Astrocyte (in vitro differentiated cells and primary cell): Measurements from ENCODE around the gene CLTC. TPM values are rescaled to one million over a fixed set of nuclear protein-coding genes. Genes with fewer than 3 reads are reported as not detected.

Source experiments
- DNase-seq: peaks from one replicate; pipeline ENCODE4 v3.0.0-alpha.2; 2010; ENCODE audit warnings: low read depth
- FAIRE-seq: peaks from 2 replicates; lab custom pipeline; 2011; peaks lifted over from hg19 to GRCh38; lab: Jason Lieb, UNC
- H2AFZ ChIP-seq: 2 replicates; pipeline ENCODE4 v1.6.0; 2012; ENCODE audit warnings: low read depth, low read length, inconsistent platforms
- H3K27ac ChIP-seq: 2 replicates; pipeline ENCODE4 v1.5.1; 2011; ENCODE audit warnings: low read depth, low read length, inconsistent platforms
- H3K27me3 ChIP-seq: 2 replicates; pipeline ENCODE4 v1.6.0; 2011; ENCODE audit warnings: low read length, inconsistent platforms; ENCODE audit not compliant: insufficient read depth
- H3K36me3 ChIP-seq: 2 replicates; pipeline ENCODE4 v1.5.1; 2011; ENCODE audit warnings: low read length, inconsistent platforms; ENCODE audit not compliant: insufficient read depth
- H3K4me1 ChIP-seq: 2 replicates; pipeline ENCODE4 v1.5.1; 2011; ENCODE audit warnings: low read length, inconsistent platforms; ENCODE audit not compliant: insufficient read depth
- H3K4me2 ChIP-seq: 2 replicates; pipeline ENCODE4 v1.6.0; 2012; ENCODE audit warnings: low read length, inconsistent platforms
- H3K4me3 ChIP-seq: 2 replicates; pipeline ENCODE4 v1.5.1; 2011; ENCODE audit warnings: low read depth, mild to moderate bottlenecking, low read length, inconsistent platforms; ENCODE audit not compliant: insufficient read depth
- H3K79me2 ChIP-seq: 2 replicates; pipeline ENCODE4 v1.6.0; 2012; ENCODE audit warnings: mild to moderate bottlenecking, low read length, inconsistent platforms; ENCODE audit not compliant: insufficient read depth
- H3K9ac ChIP-seq: 2 replicates; pipeline ENCODE4 v1.6.0; 2012; ENCODE audit warnings: mild to moderate bottlenecking, low read length, inconsistent platforms
- H3K9me3 ChIP-seq: 2 replicates; pipeline ENCODE4 v1.5.1; 2012; ENCODE audit warnings: low read depth, mild to moderate bottlenecking, low read length, inconsistent platforms; ENCODE audit not compliant: insufficient read depth
- H4K20me1 ChIP-seq: 2 replicates; pipeline ENCODE4 v1.6.0; 2012; ENCODE audit warnings: low read length, inconsistent platforms; ENCODE audit not compliant: insufficient read depth
- H3K27ac Mint-ChIP-seq: one replicate; pipeline ENCODE4 v1.8.0; 2021; ENCODE audit warnings: mild to moderate bottlenecking, mixed read lengths; ENCODE audit not compliant: unreplicated experiment
- H3K27me3 Mint-ChIP-seq: one replicate; pipeline ENCODE4 v1.8.0; 2021; ENCODE audit warnings: low read depth, mixed read lengths; ENCODE audit not compliant: unreplicated experiment
- H3K36me3 Mint-ChIP-seq: one replicate; pipeline ENCODE4 v1.8.0; 2021; ENCODE audit warnings: low read depth, mixed read lengths; ENCODE audit not compliant: unreplicated experiment
- H3K4me1 Mint-ChIP-seq: one replicate; pipeline ENCODE4 v1.8.0; 2021; ENCODE audit warnings: low read depth, mixed read lengths; ENCODE audit not compliant: unreplicated experiment
- H3K4me3 Mint-ChIP-seq: one replicate; pipeline ENCODE4 v1.8.0; 2021; ENCODE audit warnings: mild to moderate bottlenecking, moderate library complexity, mixed read lengths; ENCODE audit not compliant: unreplicated experiment
- H3K9me3 Mint-ChIP-seq: one replicate; pipeline ENCODE4 v1.8.0; 2021; ENCODE audit warnings: mild to moderate bottlenecking, mixed read lengths; ENCODE audit not compliant: unreplicated experiment
- CTCF ChIP-seq: IDR thresholded peaks from 2 replicates; pipeline ENCODE4 v1.5.1; 2011; ENCODE audit warnings: low read depth, mild to moderate bottlenecking, inconsistent platforms, low read length, moderate library complexity; ENCODE audit not compliant: insufficient read depth
- EZH2 ChIP-seq: IDR thresholded peaks from 2 replicates; pipeline ENCODE4 v1.6.1; 2012; ENCODE audit warnings: mild to moderate bottlenecking, low read length, inconsistent platforms; ENCODE audit not compliant: insufficient read depth
- total RNA-seq: library from RNA; stranded (reverse); gene quantifications from 2 replicates; pipeline ENCODE4 v1.2.1, GENCODE V29; 2021

The CLTC gene
- total RNA-seq, 1 donor from 2014 or later = 391 TPM

GRCh38 chr17:59626756-59627155 lies 7.1 kb downstream of the CLTC start:
- Histone ChIP-seq H3K36me3 (no peaks in the 10 kb centered on the region), H3K9me3 (no peaks in the 10 kb centered on the region), H3K27me3 (no peaks in the 10 kb centered on the region), H3K27ac (no peak overlapping the region), H3K4me2 (peak overlapping the region; percentile 30), H2AFZ (no peak overlapping the region), H3K9ac (no peak overlapping the region), H3K4me3 (no peak overlapping the region), H3K4me1 (peaks cover 12% of the 10 kb centered on the region), H3K79me2 (peaks cover 100% of the 10 kb centered on the region), H4K20me1 (peaks cover 100% of the 10 kb centered on the region)
- TF ChIP-seq CTCF (no peak), EZH2 (no peak)
- Mint-ChIP-seq H3K27ac (no peak overlapping the region), H3K9me3 (no peaks in the 10 kb centered on the region), H3K4me1 (peaks cover 34% of the 10 kb centered on the region), H3K36me3 (peaks cover 3% of the 10 kb centered on the region), H3K4me3 (no peak overlapping the region), H3K27me3 (no peaks in the 10 kb centered on the region)
- FAIRE-seq (no peak), DNase-seq (no peak)

GRCh38 chr17:59627274-59627673 lies 7.6 kb downstream of the CLTC start:
- no peaks in the 10 kb centered on the region for H3K27me3 ChIP-seq
- no peak overlapping the region for H3K27ac ChIP-seq
- H3K4me3 Mint-ChIP-seq = no peak overlapping the region
- no peak overlapping the region for H3K27ac Mint-ChIP-seq
- no peak overlapping the region for H3K9ac ChIP-seq
- no peak for DNase-seq
- no peak overlapping the region for H3K4me3 ChIP-seq
- H3K27me3 Mint-ChIP-seq = no peaks in the 10 kb centered on the region
- no peak for FAIRE-seq
- TF ChIP-seq CTCF (no peak), EZH2 (no peak)
- peaks cover 100% of the 10 kb centered on the region for H3K79me2 ChIP-seq
- H3K9me3 Mint-ChIP-seq = no peaks in the 10 kb centered on the region
- no peaks in the 10 kb centered on the region for H3K36me3 ChIP-seq
- H3K36me3 Mint-ChIP-seq = peaks cover 3% of the 10 kb centered on the region
- H3K9me3 ChIP-seq = no peaks in the 10 kb centered on the region
- H3K4me1 ChIP-seq = peaks cover 8% of the 10 kb centered on the region
- peak overlapping the region; percentile 30 for H3K4me2 ChIP-seq
- peaks cover 100% of the 10 kb centered on the region for H4K20me1 ChIP-seq
- no peak overlapping the region for H2AFZ ChIP-seq
- H3K4me1 Mint-ChIP-seq = peaks cover 35% of the 10 kb centered on the region

GRCh38 chr17:59627770-59628171 lies 8.1 kb downstream of the CLTC start:
- H3K4me2 ChIP-seq = peak overlapping the region; percentile 30
- peaks cover 3% of the 10 kb centered on the region for H3K36me3 Mint-ChIP-seq
- H3K27me3 ChIP-seq = no peaks in the 10 kb centered on the region
- no peak overlapping the region for H2AFZ ChIP-seq
- H3K4me1 Mint-ChIP-seq = peaks cover 39% of the 10 kb centered on the region
- H3K4me3 Mint-ChIP-seq = no peak overlapping the region
- H3K9me3 Mint-ChIP-seq = no peaks in the 10 kb centered on the region
- H3K9ac ChIP-seq = no peak overlapping the region
- H3K27ac ChIP-seq = no peak overlapping the region
- H3K4me3 ChIP-seq = no peak overlapping the region
- H3K36me3 ChIP-seq = no peaks in the 10 kb centered on the region
- H3K27me3 Mint-ChIP-seq = no peaks in the 10 kb centered on the region
- FAIRE-seq = no peak
- peaks cover 4% of the 10 kb centered on the region for H3K4me1 ChIP-seq
- peaks cover 100% of the 10 kb centered on the region for H3K79me2 ChIP-seq
- DNase-seq = no peak
- H3K27ac Mint-ChIP-seq = no peak overlapping the region
- H3K9me3 ChIP-seq = no peaks in the 10 kb centered on the region
- peaks cover 100% of the 10 kb centered on the region for H4K20me1 ChIP-seq
- TF ChIP-seq EZH2 (no peak), CTCF (no peak)
